Loucy (cell line): ENCODE data around the gene CEBPA.

Experiments used
- H2AFZ ChIP-seq: fragments of 200-600 bp; sonication (generic); 2 replicates; pipeline ENCODE4 v1.6.0; 2016; ENCODE audit warnings: antibody characterized with exemption, mild to moderate bottlenecking, low read length, moderate library complexity
- H3F3A ChIP-seq: fragments of 200-600 bp; 2 replicates; pipeline ENCODE4 v1.6.0; 2016; ENCODE audit warnings: antibody characterized with exemption, low read depth, mild to moderate bottlenecking
- H3K27me3 ChIP-seq: fragments of 200-600 bp; sonication (generic); 2 replicates; pipeline ENCODE4 v1.6.1; 2014; ENCODE audit warnings: low read length, mild to moderate bottlenecking; ENCODE audit not compliant: insufficient read depth, poor library complexity, severe bottlenecking
- H3K36me3 ChIP-seq: fragments of 200-600 bp; sonication (generic); 2 replicates; pipeline ENCODE4 v1.6.1; 2016; ENCODE audit warnings: low read length; ENCODE audit not compliant: insufficient read depth
- H3K4me1 ChIP-seq: fragments of 200-600 bp; sonication (generic); 2 replicates; pipeline ENCODE4 v1.5.1; 2014; ENCODE audit warnings: low read length, mild to moderate bottlenecking; ENCODE audit not compliant: insufficient read depth, poor library complexity, severe bottlenecking
- H3K4me2 ChIP-seq: fragments of 200-600 bp; sonication (generic); 2 replicates; pipeline ENCODE4 v1.6.0; 2014; ENCODE audit warnings: antibody characterized with exemption, low read length, low read depth, mild to moderate bottlenecking; ENCODE audit not compliant: poor library complexity, severe bottlenecking
- H3K4me3 ChIP-seq: fragments of 200-600 bp; sonication (generic); 2 replicates; pipeline ENCODE4 v1.5.1; 2014; ENCODE audit warnings: low read length, mild to moderate bottlenecking, mixed read lengths; ENCODE audit not compliant: poor library complexity, severe bottlenecking
- H3K79me2 ChIP-seq: fragments of 200-600 bp; sonication (generic); 2 replicates; pipeline ENCODE4 v1.6.1; 2014; ENCODE audit warnings: low read length; ENCODE audit not compliant: insufficient read depth
- H3K9ac ChIP-seq: fragments of 200-600 bp; sonication (generic); 2 replicates; pipeline ENCODE4 v1.6.0; 2014; ENCODE audit warnings: mild to moderate bottlenecking, low read depth, low read length, moderate library complexity; ENCODE audit not compliant: poor library complexity, severe bottlenecking
- H3K9me2 ChIP-seq: fragments of 200-600 bp; sonication (generic); replicated peaks from 2 replicates; pipeline ENCODE4 v1.6.1; 2016; ENCODE audit warnings: low read depth, low read length, mixed read lengths
- H3K9me3 ChIP-seq: fragments of 200-600 bp; sonication (generic); 2 replicates; pipeline ENCODE4 v1.6.1; 2014; ENCODE audit warnings: mild to moderate bottlenecking, antibody characterized with exemption, low read length, low read depth; ENCODE audit not compliant: insufficient read depth
- H4K20me1 ChIP-seq: fragments of 200-600 bp; sonication (generic); 2 replicates; pipeline ENCODE4 v1.6.0; 2014; ENCODE audit warnings: antibody characterized with exemption, low read length, mild to moderate bottlenecking; ENCODE audit not compliant: insufficient read depth, poor library complexity, severe bottlenecking
- CTCF ChIP-seq: fragments of 200-600 bp; sonication (generic); conservative IDR thresholded peaks from 2 replicates; pipeline ENCODE4 v1.5.1; 2014; ENCODE audit warnings: mild to moderate bottlenecking, antibody characterized with exemption, low read length
- EZH2phosphoT487 ChIP-seq: fragments of 200-600 bp; IDR thresholded peaks from 2 replicates; pipeline ENCODE4 v1.6.1; 2018; ENCODE audit warnings: antibody characterized with exemption, mild to moderate bottlenecking, moderate library complexity, borderline replicate concordance

Gene CEBPA

GRCh38 chr19:33293255-33294057, 8.9 kb downstream of the CEBPA start:
- Histone ChIP-seq H2AFZ (no peak overlapping the region), H3K36me3 (no peaks in the 10 kb centered on the region), H4K20me1 (no peaks in the 10 kb centered on the region), H3K9ac (no peak overlapping the region), H3K9me3 (peaks cover 11% of the 10 kb centered on the region; the same call in 1 of the 2 replicates), H3K9me2 (no peaks in the 10 kb centered on the region), H3K4me1 (no peaks in the 10 kb centered on the region), H3K4me3 (no peak overlapping the region), H3K79me2 (no peaks in the 10 kb centered on the region), H3K4me2 (no peak overlapping the region), H3F3A (no peaks in the 10 kb centered on the region), H3K27me3 (no peaks in the 10 kb centered on the region)
- TF ChIP-seq CTCF: no peak
- TF ChIP-seq EZH2phosphoT487: no peak

GRCh38 chr19:33292595-33293254, 9.6 kb downstream of the CEBPA start:
- Histone ChIP-seq H3K9ac (no peak overlapping the region), H3K4me2 (no peak overlapping the region), H3K4me3 (no peak overlapping the region), H3K36me3 (no peaks in the 10 kb centered on the region), H2AFZ (no peak overlapping the region), H3K9me2 (no peaks in the 10 kb centered on the region), H3F3A (no peaks in the 10 kb centered on the region), H3K9me3 (peaks cover 15% of the 10 kb centered on the region; the same call in 1 of the 2 replicates), H3K4me1 (no peaks in the 10 kb centered on the region), H3K79me2 (no peaks in the 10 kb centered on the region), H4K20me1 (no peaks in the 10 kb centered on the region), H3K27me3 (no peaks in the 10 kb centered on the region)
- no peak for TF ChIP-seq CTCF
- TF ChIP-seq EZH2phosphoT487: no peak

GRCh38 chr19:33291623-33292534, 10.5 kb downstream of the CEBPA start:
- Histone ChIP-seq H3F3A (no peaks in the 10 kb centered on the region), H3K27me3 (no peaks in the 10 kb centered on the region), H3K9me2 (no peaks in the 10 kb centered on the region), H3K4me2 (no peak overlapping the region), H3K4me1 (peaks cover 7% of the 10 kb centered on the region), H3K4me3 (no peak overlapping the region), H2AFZ (no peak overlapping the region), H3K9ac (no peak overlapping the region), H3K9me3 (peaks cover 15% of the 10 kb centered on the region; the same call in 1 of the 2 replicates), H3K79me2 (no peaks in the 10 kb centered on the region), H4K20me1 (no peaks in the 10 kb centered on the region), H3K36me3 (no peaks in the 10 kb centered on the region)
- TF ChIP-seq EZH2phosphoT487: no peak
- no peak for TF ChIP-seq CTCF
